IMR-90 (cell line): ENCODE measurements around the gene NFATC1. TPM values are rescaled to one million over a fixed set of nuclear protein-coding genes. Genes with fewer than 3 reads are reported as not detected.

Source experiments
- ATAC-seq: fragments of 200-7000 bp; cut with Tn5 transposase; 2 replicates; pipeline ENCODE4 v1.9.1; 2020; ENCODE audit warnings: low read depth, mild to moderate bottlenecking, moderate library complexity
- BruUV-seq: library from RNA; stranded (reverse); fragments of 400-500 nt; replicated peaks from 2 replicates; lab custom pipeline; 2021; lab: Mats Ljungman, UMichigan
- CTCF ChIA-PET: fragments of 300-600 bp; formaldehyde crosslinking; extraction: SDS; loops from one replicate; lab custom pipeline; 2021; ENCODE audit warnings: antibody characterized with exemption; lab: Yijun Ruan, JAX
- POLR2A ChIA-PET: fragments of 300-600 bp; sonication (Branson Sonifier 250); formaldehyde crosslinking; loops from one replicate; lab custom pipeline; 2022; ENCODE audit warnings: antibody characterized with exemption; ENCODE audit not compliant: unreplicated experiment; lab: Charles Lee
- DNase-seq: peaks from one replicate; pipeline ENCODE4 v3.0.0; 2013
- H2AFZ ChIP-seq: replicated peaks from 2 replicates; pipeline ENCODE3; 2013; ENCODE audit warnings: low read length, mild to moderate bottlenecking; ENCODE audit not compliant: poor library complexity
- H2AK5ac ChIP-seq: 2 replicates; pipeline ENCODE4 v1.6.1; 2013; ENCODE audit warnings: low read depth, low read length, inconsistent platforms
- H2AK9ac ChIP-seq: replicated peaks from 2 replicates; pipeline ENCODE3; 2013; ENCODE audit warnings: mild to moderate bottlenecking, low read depth, low read length, moderate library complexity; ENCODE audit not compliant: poor library complexity
- H2BK120ac ChIP-seq: 2 replicates; pipeline ENCODE4 v1.6.1; 2013; ENCODE audit warnings: low read depth, low read length, inconsistent platforms
- H2BK15ac ChIP-seq: 3 replicates; pipeline ENCODE4 v1.6.1; 2013; ENCODE audit warnings: low read depth, low read length, inconsistent platforms
- H2BK20ac ChIP-seq: 2 replicates; pipeline ENCODE4 v1.6.1; 2013; ENCODE audit warnings: low read depth, mild to moderate bottlenecking, inconsistent platforms, low read length, moderate library complexity
- H2BK5ac ChIP-seq: 2 replicates; pipeline ENCODE4 v1.6.1; 2013; ENCODE audit warnings: mild to moderate bottlenecking, low read depth, low read length, inconsistent platforms; ENCODE audit not compliant: poor library complexity, severe bottlenecking
- H3K14ac ChIP-seq: replicated peaks from 2 replicates; pipeline ENCODE4 v1.6.1; 2013; ENCODE audit warnings: low read depth, low read length, inconsistent platforms
- H3K18ac ChIP-seq: 2 replicates; pipeline ENCODE4 v1.6.1; 2013; ENCODE audit warnings: low read depth, low read length, control low read depth
- H3K23ac ChIP-seq: 2 replicates; pipeline ENCODE4 v1.6.1; 2013; ENCODE audit warnings: low read depth, low read length, inconsistent platforms
- H3K27ac ChIP-seq: 2 replicates; pipeline ENCODE4 v1.5.1; 2013; ENCODE audit warnings: mild to moderate bottlenecking, control low read depth, low read length; ENCODE audit not compliant: insufficient read depth
- H3K27me3 ChIP-seq: 2 replicates; pipeline ENCODE4 v1.6.1; 2013; ENCODE audit warnings: low read length; ENCODE audit not compliant: control insufficient read depth, insufficient read depth
- H3K36me3 ChIP-seq: 2 replicates; pipeline ENCODE4 v1.6.1; 2013; ENCODE audit warnings: low read length, mixed read lengths; ENCODE audit not compliant: control insufficient read depth, insufficient read depth
- H3K4ac ChIP-seq: 2 replicates; pipeline ENCODE4 v1.6.1; 2013; ENCODE audit warnings: low read depth, low read length, inconsistent platforms
- H3K4me1 ChIP-seq: 2 replicates; pipeline ENCODE4 v1.6.1; 2013; ENCODE audit warnings: low read length, mixed read lengths; ENCODE audit not compliant: control insufficient read depth, insufficient read depth
- H3K4me2 ChIP-seq: 2 replicates; pipeline ENCODE4 v1.6.1; 2013; ENCODE audit warnings: low read depth, mild to moderate bottlenecking, control low read depth, low read length, moderate library complexity
- H3K4me3 ChIP-seq: 2 replicates; pipeline ENCODE4 v1.5.1; 2013; ENCODE audit warnings: low read depth, mild to moderate bottlenecking, control low read depth, low read length, moderate library complexity; ENCODE audit not compliant: insufficient read depth
- H3K56ac ChIP-seq: 2 replicates; pipeline ENCODE4 v1.6.1; 2013; ENCODE audit warnings: low read length, inconsistent platforms; ENCODE audit not compliant: insufficient read depth; ENCODE audit errors: extremely low read depth
- H3K79me1 ChIP-seq, 2 experiments: 2 replicates each; pipeline ENCODE4 v1.6.1; 2013; ENCODE audit warnings: low read length in 2 of 2, inconsistent platforms in 1 of 2, low read depth in 1 of 2
- H3K9ac ChIP-seq: 2 replicates; pipeline ENCODE4 v1.6.1; 2013; ENCODE audit warnings: low read depth, low read length, control low read depth
- H3K9me1 ChIP-seq: 2 replicates; pipeline ENCODE4 v1.6.1; 2013; ENCODE audit warnings: low read length, inconsistent platforms; ENCODE audit not compliant: insufficient read depth
- H3K9me3 ChIP-seq: 2 replicates; pipeline ENCODE4 v1.6.1; 2013; ENCODE audit warnings: low read length; ENCODE audit not compliant: control insufficient read depth, insufficient read depth
- H4K20me1 ChIP-seq: 2 replicates; pipeline ENCODE4 v1.6.1; 2013; ENCODE audit warnings: low read length, inconsistent platforms; ENCODE audit not compliant: insufficient read depth
- H4K5ac ChIP-seq: 2 replicates; pipeline ENCODE4 v1.6.1; 2013; ENCODE audit warnings: mild to moderate bottlenecking, low read depth, low read length, control low read depth
- H4K8ac ChIP-seq, 2 experiments: 2 replicates each; pipeline ENCODE4 v1.6.1; 2013; ENCODE audit warnings: low read depth in 2 of 2, low read length in 2 of 2, control low read depth in 1 of 2, inconsistent platforms in 1 of 2
- H4K91ac ChIP-seq: 2 replicates; pipeline ENCODE4 v1.6.1; 2013; ENCODE audit warnings: low read depth, low read length, inconsistent platforms; ENCODE audit not compliant: insufficient read depth
- BHLHE40 ChIP-seq: fragments of 150-350 bp; IDR thresholded peaks from 2 replicates; pipeline ENCODE4 v1.6.1; 2016; ENCODE audit warnings: mild to moderate bottlenecking, low read depth, low read length
- CEBPB ChIP-seq: IDR thresholded peaks from 2 replicates; pipeline ENCODE4 v1.6.1; 2012; ENCODE audit warnings: low read depth, low read length, improper control_type of control experiment
- CHD1 ChIP-seq: IDR thresholded peaks from 2 replicates; pipeline ENCODE4 v1.6.1; 2012; ENCODE audit warnings: low read depth, low read length, improper control_type of control experiment
- CTCF ChIP-seq: conservative IDR thresholded peaks from 2 replicates; pipeline ENCODE4 v1.5.1; 2012; ENCODE audit warnings: mild to moderate bottlenecking, low read depth, low read length, improper control_type of control experiment
- ELK1 ChIP-seq: fragments of 150-350 bp; IDR thresholded peaks from 2 replicates; pipeline ENCODE4 v1.6.1; 2016; ENCODE audit warnings: low read depth, mild to moderate bottlenecking, low read length, moderate library complexity, borderline replicate concordance
- FOS ChIP-seq: fragments of 150-350 bp; IDR thresholded peaks from 2 replicates; pipeline ENCODE4 v1.6.1; 2016; ENCODE audit warnings: low read depth, low read length
- MAFK ChIP-seq: IDR thresholded peaks from 2 replicates; pipeline ENCODE4 v1.6.1; 2012; ENCODE audit warnings: low read depth, low read length, improper control_type of control experiment
- MAZ ChIP-seq: IDR thresholded peaks from 2 replicates; pipeline ENCODE4 v1.6.1; 2012; ENCODE audit warnings: low read depth, mild to moderate bottlenecking, low read length, improper control_type of control experiment, moderate library complexity, borderline replicate concordance
- MXI1 ChIP-seq: IDR thresholded peaks from 2 replicates; pipeline ENCODE4 v1.6.1; 2012; ENCODE audit warnings: low read depth, mild to moderate bottlenecking, low read length, moderate library complexity, borderline replicate concordance
- NFE2L2 ChIP-seq: fragments of 150-350 bp; IDR thresholded peaks from 2 replicates; pipeline ENCODE4 v1.6.1; 2016; ENCODE audit warnings: low read depth, mild to moderate bottlenecking, low read length
- POLR2A ChIP-seq: IDR thresholded peaks from 2 replicates; pipeline ENCODE4 v1.6.1; 2012; ENCODE audit warnings: mild to moderate bottlenecking, low read depth, low read length
- RAD21 ChIP-seq: IDR thresholded peaks from 2 replicates; pipeline ENCODE4 v1.6.1; 2012; ENCODE audit warnings: low read length, improper control_type of control experiment
- RCOR1 ChIP-seq: IDR thresholded peaks from 2 replicates; pipeline ENCODE4 v1.6.1; 2012; ENCODE audit warnings: mild to moderate bottlenecking, low read length, improper control_type of control experiment; ENCODE audit not compliant: insufficient replicate concordance
- RFX5 ChIP-seq: IDR thresholded peaks from 2 replicates; pipeline ENCODE4 v1.8.0; 2012; ENCODE audit warnings: low read depth, mild to moderate bottlenecking, low read length, moderate library complexity
- SMC3 ChIP-seq: fragments of 150-350 bp; IDR thresholded peaks from 2 replicates; pipeline ENCODE4 v1.6.1; 2016; ENCODE audit warnings: low read depth, mild to moderate bottlenecking, antibody characterized with exemption, low read length, moderate library complexity
- USF2 ChIP-seq: fragments of 150-350 bp; IDR thresholded peaks from 2 replicates; pipeline ENCODE4 v1.6.1; 2017; ENCODE audit warnings: mild to moderate bottlenecking, antibody characterized with exemption, low read length, low read depth
- WGBS, 2 experiments: methylation state at CpG; one replicate each; pipeline versions ENCODE4 v1.1.5 to v1.1.7; 2013; ENCODE audit warnings: missing lambda C conversion rate in 2 of 2; ENCODE audit not compliant: insufficient read length in 1 of 2; ENCODE audit errors: extremely low coverage in 2 of 2; 5-methylcytosine and 5-hydroxymethylcytosine counted together
- dilution Hi-C: fragments of 300-500 bp; cut with HindIII; formaldehyde crosslinking; loops from one replicate; pipeline ENCODE4 v1.14.3; 2018; ENCODE audit warnings: low sequenced_read_pairs; ENCODE audit not compliant: unreplicated experiment
- in situ Hi-C: fragments of 300-500 bp; cut with MboI; formaldehyde crosslinking; loops from 3 replicates; pipeline ENCODE4 v1.14.3; 2019; ENCODE audit warnings: low sequenced_read_pairs, inconsistent platforms, mixed read lengths
- intact Hi-C: fragments of 100-400 bp; cut with micrococcal nuclease; formaldehyde crosslinking; loops from 2 replicates; pipeline ENCODE4 v1.10.0; 2022
- polyA plus RNA-seq, 3 experiments: library from polyadenylated mRNA; depleted of rRNA; stranded (reverse); fragments of >200 nt; gene quantifications; 2 replicates each; pipeline ENCODE4 v1.2.3, GENCODE V29; 2012; ENCODE audit warnings: low replicate concordance in 1 of 3
- total RNA-seq: library from RNA; depleted of rRNA; stranded (reverse); fragments of >200 nt; gene quantifications from 2 replicates; pipeline ENCODE4 v1.2.3, GENCODE V29; 2012

Gene NFATC1
- total and polyA plus RNA-seq, 2 of the 4 experiments (the other 2 are of a cell fraction): 0.36 to 1.8 TPM

- Histone ChIP-seq H2AK5ac (no peak overlapping the region), H2BK15ac (no peak overlapping the region), H3K4me3 (no peak overlapping the region), H4K5ac (no peak overlapping the region), H3K27me3 (no peaks in the 10 kb centered on the region), H3K9me3 (no peaks in the 10 kb centered on the region), H3K4ac (no peak overlapping the region), H3K18ac (no peak overlapping the region), H3K4me2 (no peak overlapping the region), H4K20me1 (no peaks in the 10 kb centered on the region), H3K9me1 (no peaks in the 10 kb centered on the region; the same call in 1 of the 2 replicates), H3K27ac (no peak overlapping the region), H2BK5ac (no peak overlapping the region), H3K56ac (no peak overlapping the region), H3K4me1 (no peaks in the 10 kb centered on the region), H2BK20ac (no peak overlapping the region), H3K36me3 (peaks cover 11% of the 10 kb centered on the region), H4K8ac (no peak overlapping the region), H2BK120ac (no peak overlapping the region), H2AFZ (no peak overlapping the region), H3K79me1 (no peaks in the 10 kb centered on the region), H3K14ac (no peak overlapping the region), H3K9ac (no peak overlapping the region), H4K91ac (no peak overlapping the region), H3K23ac (no peak overlapping the region), H2AK9ac (no peak overlapping the region)
- ATAC-seq: no peak
- dilution Hi-C loops: no loop called here
- no CpG with 5 or more reads among the region's 2 CpGs for WGBS, 2 experiments
- POLR2A ChIA-PET: no interaction called here
- BruUV-seq: no TSS peak
- TF ChIP-seq RAD21 (no peak), MXI1 (no peak), USF2 (no peak), MAFK (no peak), BHLHE40 (no peak), SMC3 (no peak), RCOR1 (no peak), CEBPB (no peak), RFX5 (no peak), NFE2L2 (no peak), CTCF (no peak), MAZ (no peak), POLR2A (no peak), ELK1 (no peak), CHD1 (no peak), FOS (no peak)
- CTCF ChIA-PET: no interaction called here
- in situ Hi-C loops: no loop called here
- no peak for DNase-seq
- intact Hi-C loops: no loop called here
Measured at GRCh38 chr18:79372991-79373390, 22.7 kb upstream of the NFATC1 start.
